EH (cell line): Measurements from ENCODE around the gene STK35.
A peak's percentile ranks its signal among the peaks of the same experiment; 100 is the strongest.

ENCODE experiments used
- DNase-seq: peaks from one replicate; pipeline ENCODE4 v3.0.0-alpha.2; 2015; ENCODE audit warnings: low read depth

STK35 gene

GRCh38 chr20:2136275-2136674, 34.6 kb downstream of the STK35 start:
- no peak for DNase-seq

GRCh38 chr20:2137552-2138201, 36.0 kb downstream of the STK35 start:
- DNase-seq, result peak; percentile 98

- DNase-seq, result no peak
Observed at GRCh38 chr20:2138396-2138795, 36.8 kb downstream of the STK35 start.

- DNase-seq, result no peak
Observed at GRCh38 chr20:2139250-2139649, 37.6 kb downstream of the STK35 start.

GRCh38 chr20:2139736-2140135, 38.1 kb downstream of the STK35 start:
- DNase-seq, result no peak

- peak; percentile 66 for DNase-seq
Observed at GRCh38 chr20:2140561-2140960, 38.9 kb downstream of the STK35 start.

GRCh38 chr20:2141600-2142575, 40.3 kb downstream of the STK35 start:
- DNase-seq, result no peak

GRCh38 chr20:2142649-2143048, 41.0 kb downstream of the STK35 start:
- no peak for DNase-seq

GRCh38 chr20:2143594-2143993, 42.0 kb downstream of the STK35 start:
- DNase-seq, result no peak

GRCh38 chr20:2144850-2145249, 43.2 kb downstream of the STK35 start:
- no peak for DNase-seq

GRCh38 chr20:2145376-2145775, 43.7 kb downstream of the STK35 start:
- peak; percentile 29 for DNase-seq

- no peak for DNase-seq
Observed at GRCh38 chr20:2146080-2146867, 44.6 kb downstream of the STK35 start.

GRCh38 chr20:2149507-2149906, 47.9 kb downstream of the STK35 start:
- DNase-seq, result peak; percentile 65

- DNase-seq, result no peak
Observed at GRCh38 chr20:2150660-2151059, 49.0 kb downstream of the STK35 start.

- peak; percentile 65 for DNase-seq
Observed at GRCh38 chr20:2151858-2152281, 50.2 kb downstream of the STK35 start.

- DNase-seq, result no peak
Observed at GRCh38 chr20:2152317-2152716, 50.7 kb downstream of the STK35 start.

- no peak for DNase-seq
Observed at GRCh38 chr20:2153326-2153725, 51.7 kb downstream of the STK35 start.

GRCh38 chr20:2156224-2156623, 54.6 kb downstream of the STK35 start:
- DNase-seq, result no peak

GRCh38 chr20:2156666-2157624, 55.3 kb downstream of the STK35 start:
- DNase-seq, result peak; percentile 23

GRCh38 chr20:2162125-2162822, 60.6 kb downstream of the STK35 start:
- no peak for DNase-seq

- DNase-seq, result no peak
Observed at GRCh38 chr20:2162823-2163166, 61.2 kb downstream of the STK35 start.
